K562 (cell line): ENCODE data around the gene ASPHD2. TPM values are rescaled to one million over a fixed set of nuclear protein-coding genes. Genes with fewer than 3 reads are reported as not detected.

Experiments used
- ADNP ChIP-seq: fragments of 200-800 bp; sonication (Bioruptor generic); IDR thresholded peaks from 2 replicates; pipeline ENCODE4 v1.6.1; 2016; ENCODE audit warnings: missing genetic modification characterization, missing compliant biosample characterization
- BHLHE40 ChIP-seq: IDR thresholded peaks from 2 replicates; pipeline ENCODE4 v1.6.1; 2011; ENCODE audit warnings: low read length, improper control_type of control experiment
- CBFA2T2 ChIP-seq: fragments of 450-650 bp; conservative IDR thresholded peaks from 2 replicates; pipeline ENCODE4 v1.6.1; 2017; ENCODE audit warnings: mild to moderate bottlenecking
- CXXC5 ChIP-seq: fragments of 250-450 bp; sonication (Bioruptor Pico); IDR thresholded peaks from 2 replicates; pipeline ENCODE4 v1.8.0; 2022; ENCODE audit warnings: inconsistent platforms, mild to moderate bottlenecking, moderate library complexity
- EHMT2 ChIP-seq: fragments of 450-650 bp; IDR thresholded peaks from 2 replicates; pipeline ENCODE4 v1.6.1; 2018; ENCODE audit warnings: antibody characterized with exemption
- HDGF ChIP-seq: fragments of 450-650 bp; IDR thresholded peaks from 2 replicates; pipeline ENCODE4 v1.6.1; 2016
- NR2C2 ChIP-seq, 2 experiments: fragments of 200-800 bp in 1 of 2; sonication (Bioruptor generic) in 1 of 2; sonication (generic) in 1 of 2; formaldehyde crosslinking in 1 of 2; IDR thresholded peaks; 2 replicates each; pipeline versions ENCODE4 v1.6.1 to v1.8.0; 2016 to 2022; ENCODE audit warnings: mild to moderate bottlenecking in 1 of 2, missing compliant biosample characterization in 1 of 2, missing genetic modification characterization in 1 of 2, missing genetic modification reagents in 1 of 2
- RFX1 ChIP-seq: fragments of 450-650 bp; IDR thresholded peaks from 2 replicates; pipeline ENCODE4 v1.6.1; 2016; ENCODE audit warnings: mild to moderate bottlenecking, moderate library complexity
- YBX1 ChIP-seq: fragments of 450-650 bp; IDR thresholded peaks from 2 replicates; pipeline ENCODE4 v1.7.1; 2016; ENCODE audit warnings: mild to moderate bottlenecking
- ZNF217 ChIP-seq: sonication (generic); formaldehyde crosslinking; IDR thresholded peaks from 2 replicates; pipeline ENCODE4 v1.8.0; 2022; ENCODE audit warnings: mild to moderate bottlenecking, missing genetic modification reagents
- ZNF232 ChIP-seq: sonication (generic); formaldehyde crosslinking; IDR thresholded peaks from 2 replicates; pipeline ENCODE4 v1.8.0; 2022; ENCODE audit warnings: mild to moderate bottlenecking, missing genetic modification reagents
- ZNF311 ChIP-seq: fragments of 250-450 bp; sonication (Bioruptor Pico); IDR thresholded peaks from 2 replicates; pipeline ENCODE4 v1.4.0; 2020; ENCODE audit warnings: mild to moderate bottlenecking, moderate library complexity
- ZNF589 ChIP-seq: fragments of 200-800 bp; sonication (Bioruptor generic); IDR thresholded peaks from 2 replicates; pipeline ENCODE4 v1.6.1; 2016; ENCODE audit warnings: low read depth, missing genetic modification characterization, missing compliant biosample characterization
- polyA plus RNA-seq, 8 experiments: library from polyadenylated mRNA; depleted of rRNA in 4 of 8; stranded (reverse) in 5 of 8; unstranded in 3 of 8; fragments of >200 nt; fragmentation: Nextera tagmentation in 2 of 8; fragmentation: Illumina TruSeq in 1 of 8; extraction: Ambion mirVana in 2 of 8; extraction: Trizol in 1 of 8; gene quantifications; 2 replicates each; pipeline versions ENCODE4 v1.2.1 to v1.2.3, GENCODE V29; 2011 to 2014; ENCODE audit warnings: inconsistent platforms in 1 of 8, missing spikeins in 1 of 8
- total RNA-seq, 7 experiments: library from RNA; depleted of rRNA in 6 of 7; stranded (reverse); fragments of >200 nt in 6 of 7; fragmentation: Illumina TruSeq in 2 of 7; extraction: Trizol in 2 of 7; gene quantifications; 2 replicates each; pipeline versions ENCODE4 v1.2.1 to v1.2.3, GENCODE V29; 2011 to 2021; ENCODE audit warnings: low replicate concordance in 1 of 7
- TF ChIP-seq, protein P1 (sequence below): fragments of 250-450 bp; sonication (Bioruptor Pico); IDR thresholded peaks from 2 replicates; pipeline ENCODE4 v1.8.0; 2021; ENCODE audit warnings: moderate library complexity, mild to moderate bottlenecking, inconsistent platforms
- TF ChIP-seq, protein P2 (sequence below): IDR thresholded peaks from 2 replicates; pipeline ENCODE4 v1.6.1; 2011; ENCODE audit not compliant: insufficient read length; ENCODE audit errors: extremely low read depth
- TF ChIP-seq, protein P3 (sequence below): fragments of 250-450 bp; sonication (Bioruptor Pico); IDR thresholded peaks from 2 replicates; pipeline ENCODE4 v1.4.0; 2020; ENCODE audit warnings: mild to moderate bottlenecking, moderate library complexity

ASPHD2 gene
- total and polyA plus RNA-seq, 9 of the 15 experiments (the other 6 are each of a cell fraction or from before 2014, with no cell fraction given) = 0.18 to 0.64 (median 0.36) TPM

DNA sequence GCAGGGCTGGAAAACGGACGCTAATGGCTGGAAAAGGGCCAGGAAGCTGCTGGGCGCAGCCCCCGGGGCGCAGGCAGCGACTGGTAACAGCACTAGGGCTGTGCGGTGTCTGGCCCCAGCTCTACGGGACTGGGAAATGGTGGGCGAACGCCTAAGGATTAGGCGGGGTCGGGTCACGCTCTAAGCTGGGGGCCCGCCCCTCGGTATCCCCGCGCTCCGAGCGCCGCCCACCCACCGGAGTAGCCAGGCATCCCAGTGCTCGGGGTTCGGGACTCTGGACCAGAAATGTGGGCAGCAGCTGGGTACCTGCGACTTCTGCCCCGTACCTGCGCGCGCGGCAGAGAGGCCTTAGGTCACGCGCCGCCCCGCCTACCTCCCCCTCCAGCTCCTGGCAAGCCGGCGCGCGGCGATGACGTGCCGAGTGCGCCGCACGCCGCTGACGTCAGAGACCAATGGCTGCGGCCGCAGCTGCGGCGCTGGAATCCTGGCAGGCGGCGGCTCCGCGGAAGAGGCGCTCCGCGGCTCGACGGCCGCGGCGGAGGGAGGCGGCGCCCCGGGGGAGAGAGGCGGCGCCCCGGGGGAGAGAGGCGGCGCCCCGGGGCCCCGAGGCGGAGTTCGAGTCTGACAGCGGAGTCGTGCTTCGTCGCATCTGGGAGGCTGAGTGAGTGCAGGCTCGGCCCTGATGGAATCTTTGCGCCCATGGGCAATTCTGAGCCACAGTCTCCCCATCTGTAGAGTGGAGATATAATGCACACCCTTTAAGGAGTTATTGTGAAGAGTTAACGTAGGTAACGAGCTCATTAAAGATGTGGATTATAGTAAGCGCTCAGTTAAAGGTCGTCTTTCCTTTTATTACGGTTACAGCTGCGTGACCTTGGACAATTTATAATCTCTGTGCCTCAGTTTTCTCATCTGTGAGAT lies 54.6 kb downstream of the ASPHD2 start, which contains the start of the genes HPS4 and SRRD (continued):
- 0 out of 2 replicates have a peak, but pooled peaks have one; percentile 18 for TF ChIP-seq CBFA2T2
- no peak for TF ChIP-seq ZNF311 (CRISPR knock-in tag)
- 0 out of 2 replicates have a peak, but pooled peaks have one; percentile 51 for TF ChIP-seq ZNF589
- TF ChIP-seq ADNP (tag) = peak; percentile 99
- TF ChIP-seq CXXC5 (CRISPR knock-in tag) = peak; percentile 86
- TF ChIP-seq YBX1 = no peak
- TF ChIP-seq ZNF217 (CRISPR knock-in tag) = no peak
- TF ChIP-seq NR2C2 (CRISPR knock-in tag; IDR thresholded peaks at IDR 0.05) = peak; percentile 85
- peak; percentile 86 for TF ChIP-seq NR2C2 (tag; IDR thresholded peaks at IDR 0.05)
- peak; percentile 90 for TF ChIP-seq BHLHE40
- TF ChIP-seq, protein P1, sequence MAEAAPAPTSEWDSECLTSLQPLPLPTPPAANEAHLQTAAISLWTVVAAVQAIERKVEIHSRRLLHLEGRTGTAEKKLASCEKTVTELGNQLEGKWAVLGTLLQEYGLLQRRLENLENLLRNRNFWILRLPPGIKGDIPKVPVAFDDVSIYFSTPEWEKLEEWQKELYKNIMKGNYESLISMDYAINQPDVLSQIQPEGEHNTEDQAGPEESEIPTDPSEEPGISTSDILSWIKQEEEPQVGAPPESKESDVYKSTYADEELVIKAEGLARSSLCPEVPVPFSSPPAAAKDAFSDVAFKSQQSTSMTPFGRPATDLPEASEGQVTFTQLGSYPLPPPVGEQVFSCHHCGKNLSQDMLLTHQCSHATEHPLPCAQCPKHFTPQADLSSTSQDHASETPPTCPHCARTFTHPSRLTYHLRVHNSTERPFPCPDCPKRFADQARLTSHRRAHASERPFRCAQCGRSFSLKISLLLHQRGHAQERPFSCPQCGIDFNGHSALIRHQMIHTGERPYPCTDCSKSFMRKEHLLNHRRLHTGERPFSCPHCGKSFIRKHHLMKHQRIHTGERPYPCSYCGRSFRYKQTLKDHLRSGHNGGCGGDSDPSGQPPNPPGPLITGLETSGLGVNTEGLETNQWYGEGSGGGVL (CRISPR knock-in tag) = no peak
- TF ChIP-seq EHMT2 = no peak
- peak; percentile 94; the same call in 1 of the 2 replicates for TF ChIP-seq HDGF
- TF ChIP-seq, protein P2, sequence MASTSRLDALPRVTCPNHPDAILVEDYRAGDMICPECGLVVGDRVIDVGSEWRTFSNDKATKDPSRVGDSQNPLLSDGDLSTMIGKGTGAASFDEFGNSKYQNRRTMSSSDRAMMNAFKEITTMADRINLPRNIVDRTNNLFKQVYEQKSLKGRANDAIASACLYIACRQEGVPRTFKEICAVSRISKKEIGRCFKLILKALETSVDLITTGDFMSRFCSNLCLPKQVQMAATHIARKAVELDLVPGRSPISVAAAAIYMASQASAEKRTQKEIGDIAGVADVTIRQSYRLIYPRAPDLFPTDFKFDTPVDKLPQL = no peak
- TF ChIP-seq ZNF232 (CRISPR knock-in tag) = no peak
- TF ChIP-seq RFX1 = no peak
- TF ChIP-seq, protein P3, sequence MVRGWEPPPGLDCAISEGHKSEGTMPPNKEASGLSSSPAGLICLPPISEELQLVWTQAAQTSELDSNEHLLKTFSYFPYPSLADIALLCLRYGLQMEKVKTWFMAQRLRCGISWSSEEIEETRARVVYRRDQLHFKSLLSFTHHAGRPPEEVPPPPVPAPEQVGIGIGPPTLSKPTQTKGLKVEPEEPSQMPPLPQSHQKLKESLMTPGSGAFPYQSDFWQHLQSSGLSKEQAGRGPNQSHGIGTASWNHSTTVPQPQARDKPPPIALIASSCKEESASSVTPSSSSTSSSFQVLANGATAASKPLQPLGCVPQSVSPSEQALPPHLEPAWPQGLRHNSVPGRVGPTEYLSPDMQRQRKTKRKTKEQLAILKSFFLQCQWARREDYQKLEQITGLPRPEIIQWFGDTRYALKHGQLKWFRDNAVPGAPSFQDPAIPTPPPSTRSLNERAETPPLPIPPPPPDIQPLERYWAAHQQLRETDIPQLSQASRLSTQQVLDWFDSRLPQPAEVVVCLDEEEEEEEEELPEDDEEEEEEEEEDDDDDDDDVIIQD (CRISPR knock-in tag) = no peak
